ENCODE measurements around the gene BEND3.
A peak's percentile ranks its signal among the peaks of the same experiment; 100 is the strongest.
"Not testable (repeated sequence)": the region's sequence is repeated elsewhere in the genome, so short reads cannot be mapped to it uniquely, and the experiment has no call there.

BEND3 gene

GRCh38 chr6:107101686-107102413 is 13.5 kb downstream of the BEND3 start:
- H3K79me1 ChIP-seq (ENCODE audit: low read depth, low read length): no peaks in the 10 kb centered on the region
- H3K23ac ChIP-seq (ENCODE audit: low read depth, low read length, poor library complexity): no peak overlapping the region
- no peak overlapping the region for H3K4ac ChIP-seq (ENCODE audit: low read length)
- H3K36me3 ChIP-seq (replicated peaks in 1 of 2; ENCODE audit: control insufficient read depth in 2 of 2, insufficient read depth in 2 of 2, low read length in 2 of 2): peaks cover 3 to 26% of the 10 kb centered on the region in 2 donors
- no peak overlapping the region for H3K27ac ChIP-seq (replicated peaks; ENCODE audit: low read length)
- no peak overlapping the region for H2BK15ac ChIP-seq (ENCODE audit: low read length)
- H3K27me3 ChIP-seq (ENCODE audit: control insufficient read depth in 3 of 3, insufficient read depth in 3 of 3, low read depth in 1 of 3, low read length in 3 of 3): no peaks in the 10 kb centered on the region
- H3K4me2 ChIP-seq (ENCODE audit: insufficient read depth, low read length, poor library complexity, severe bottlenecking): no peak overlapping the region
- WGBS, 2 donors (ENCODE audit: extremely low coverage in 2 of 2, insufficient read length in 2 of 2, insufficient replicate concordance in 1 of 2): no CpG with 5 or more reads among the region's 9 CpGs
- no peak overlapping the region for H4K8ac ChIP-seq (ENCODE audit: low read depth, low read length)
- H3K14ac ChIP-seq (ENCODE audit: low read length): no peak overlapping the region
- DNase-seq (ENCODE audit: low spot score): no peak
- no peak overlapping the region for H3K9ac ChIP-seq (ENCODE audit: low read depth, low read length, poor library complexity)
- H3K18ac ChIP-seq (ENCODE audit: low read length): peak overlapping the region; percentile 41
- H3K4me1 ChIP-seq (ENCODE audit: control insufficient read depth in 2 of 2, insufficient read depth in 1 of 2, low read depth in 1 of 2, low read length in 2 of 2): peaks cover 18 to 27% of the 10 kb centered on the region in 2 donors
- H3K4me3 ChIP-seq (ENCODE audit: low read length in 2 of 2): no peak overlapping the region
- H2BK12ac ChIP-seq (ENCODE audit: low read length): no peak overlapping the region
- no peaks in the 10 kb centered on the region for H3K9me3 ChIP-seq (replicated peaks in 1 of 2; ENCODE audit: control insufficient read depth in 2 of 2, insufficient read depth in 1 of 2, low read depth in 1 of 2, low read length in 2 of 2)
- no peak overlapping the region for H4K91ac ChIP-seq (ENCODE audit: low read depth, low read length, poor library complexity)
- no peak overlapping the region for H2BK5ac ChIP-seq (ENCODE audit: low read length)
- H2AK5ac ChIP-seq (ENCODE audit: low read depth, low read length): no peak overlapping the region
- H2AFZ ChIP-seq (ENCODE audit: low read length): no peak overlapping the region
- H2BK120ac ChIP-seq (ENCODE audit: low read depth, low read length): no peak overlapping the region

DNA sequence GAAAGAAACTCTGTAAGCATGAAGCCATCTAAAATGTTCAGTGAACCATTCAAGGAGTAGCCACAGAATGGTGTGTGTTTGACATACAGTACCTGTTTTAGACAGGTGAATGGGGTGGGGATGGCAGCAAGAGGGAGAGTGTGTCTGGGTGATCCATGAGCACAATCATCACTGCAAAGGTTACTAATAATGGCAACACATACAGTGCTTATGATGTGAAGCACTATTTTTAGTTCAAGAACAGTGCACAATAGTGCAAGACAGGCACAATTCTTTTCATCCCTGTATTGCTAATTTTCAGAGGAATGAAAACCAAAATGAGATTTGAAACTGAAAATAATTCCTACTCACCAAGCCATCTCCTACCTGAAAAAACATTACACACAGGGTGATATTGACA is 14.1 kb downstream of the BEND3 start:
- no peak overlapping the region for H3K18ac ChIP-seq (ENCODE audit: low read length)
- no peak overlapping the region for H3K27ac ChIP-seq (replicated peaks; ENCODE audit: low read length)
- H2BK15ac ChIP-seq (ENCODE audit: low read length): no peak overlapping the region
- no peaks in the 10 kb centered on the region for H3K79me1 ChIP-seq (ENCODE audit: low read depth, low read length)
- H2BK12ac ChIP-seq (ENCODE audit: low read length): no peak overlapping the region
- no peak overlapping the region for H4K91ac ChIP-seq (ENCODE audit: low read depth, low read length, poor library complexity)
- peaks cover 3 to 33% of the 10 kb centered on the region in 2 donors for H3K36me3 ChIP-seq (replicated peaks in 1 of 2; ENCODE audit: control insufficient read depth in 2 of 2, insufficient read depth in 2 of 2, low read length in 2 of 2)
- no peak overlapping the region for H2BK5ac ChIP-seq (ENCODE audit: low read length)
- no peak overlapping the region for H3K14ac ChIP-seq (ENCODE audit: low read length)
- no peak overlapping the region for H3K4ac ChIP-seq (ENCODE audit: low read length)
- no peak overlapping the region for H2AFZ ChIP-seq (ENCODE audit: low read length)
- H3K4me3 ChIP-seq (ENCODE audit: low read length in 2 of 2): no peak overlapping the region
- no peaks in the 10 kb centered on the region for H3K27me3 ChIP-seq (ENCODE audit: control insufficient read depth in 3 of 3, insufficient read depth in 3 of 3, low read depth in 1 of 3, low read length in 3 of 3)
- H3K4me1 ChIP-seq (ENCODE audit: control insufficient read depth in 2 of 2, insufficient read depth in 1 of 2, low read depth in 1 of 2, low read length in 2 of 2): peaks cover 15 to 26% of the 10 kb centered on the region in 2 donors
- H4K8ac ChIP-seq (ENCODE audit: low read depth, low read length): no peak overlapping the region
- no peak overlapping the region for H3K4me2 ChIP-seq (ENCODE audit: insufficient read depth, low read length, poor library complexity, severe bottlenecking)
- H3K9ac ChIP-seq (ENCODE audit: low read depth, low read length, poor library complexity): no peak overlapping the region
- no peak overlapping the region for H2AK5ac ChIP-seq (ENCODE audit: low read depth, low read length)
- H3K9me3 ChIP-seq (replicated peaks in 1 of 2; ENCODE audit: control insufficient read depth in 2 of 2, insufficient read depth in 1 of 2, low read depth in 1 of 2, low read length in 2 of 2): no peaks in the 10 kb centered on the region
- H3K23ac ChIP-seq (ENCODE audit: low read depth, low read length, poor library complexity): no peak overlapping the region
- no peak for DNase-seq (ENCODE audit: low spot score)
- H2BK120ac ChIP-seq (ENCODE audit: low read depth, low read length): no peak overlapping the region

DNA sequence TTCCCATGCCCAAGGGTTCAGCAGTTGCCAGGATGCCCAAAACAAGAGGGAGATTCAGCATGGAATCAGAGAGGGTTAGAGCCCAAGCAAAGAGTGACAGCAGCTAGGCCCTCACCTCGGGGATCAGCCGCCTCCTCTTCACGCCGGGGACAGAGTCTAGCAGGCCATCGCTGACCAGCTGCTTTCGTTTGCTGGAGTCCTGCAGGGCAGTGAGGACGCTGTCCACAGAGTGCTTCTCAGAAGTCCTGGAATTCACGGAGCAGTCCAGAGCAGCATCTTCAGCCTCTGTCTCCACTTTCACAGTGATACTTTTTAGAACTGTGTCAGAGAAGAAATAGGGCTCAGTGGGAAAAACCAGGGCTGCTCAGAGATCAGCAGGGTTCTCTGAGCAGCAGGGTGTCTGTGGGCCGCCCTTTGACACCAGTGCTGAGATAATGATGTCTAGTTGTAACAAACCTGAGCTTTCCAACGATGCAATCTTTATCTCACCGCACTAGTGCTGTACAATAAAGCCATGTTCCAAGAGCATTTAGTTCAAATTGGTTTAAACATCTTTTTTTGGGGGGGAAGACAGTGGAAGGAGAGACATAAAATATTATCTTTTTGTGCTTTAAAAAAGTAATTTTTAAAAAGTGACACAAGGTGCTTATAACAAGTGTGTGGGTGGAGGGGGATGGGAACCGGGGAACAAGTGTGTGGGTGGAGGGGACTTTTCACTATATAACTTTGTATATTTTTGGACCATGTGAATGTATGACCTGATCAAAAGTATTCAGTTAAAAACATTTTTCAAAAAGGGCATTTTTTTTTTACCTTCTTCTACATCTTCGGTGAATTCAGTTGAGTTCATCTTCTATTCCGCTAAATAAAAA is 16.6 kb downstream of the BEND3 start:
- Histone ChIP-seq H3K4me3 (ENCODE audit: low read length in 2 of 2) (no peak overlapping the region), H2BK120ac (ENCODE audit: low read depth, low read length) (no peak overlapping the region), H3K14ac (ENCODE audit: low read length) (no peak overlapping the region), H4K8ac (ENCODE audit: low read depth, low read length) (no peak overlapping the region), H2BK5ac (ENCODE audit: low read length) (no peak overlapping the region), H2AK5ac (ENCODE audit: low read depth, low read length) (no peak overlapping the region), H3K23ac (ENCODE audit: low read depth, low read length, poor library complexity) (no peak overlapping the region), H2AFZ (ENCODE audit: low read length) (no peak overlapping the region), H2BK15ac (ENCODE audit: low read length) (no peak overlapping the region), H3K79me1 (ENCODE audit: low read depth, low read length) (no peaks in the 10 kb centered on the region), H3K36me3 (replicated peaks in 1 of 2; ENCODE audit: control insufficient read depth in 2 of 2, insufficient read depth in 2 of 2, low read length in 2 of 2) (peaks cover 3 to 53% of the 10 kb centered on the region in 2 donors), H4K91ac (ENCODE audit: low read depth, low read length, poor library complexity) (no peak overlapping the region), H3K4ac (ENCODE audit: low read length) (no peak overlapping the region), H3K9me3 (replicated peaks in 1 of 2; ENCODE audit: control insufficient read depth in 2 of 2, insufficient read depth in 1 of 2, low read depth in 1 of 2, low read length in 2 of 2) (no peaks in the 10 kb centered on the region), H3K18ac (ENCODE audit: low read length) (peak overlapping the region; percentile 81), H3K4me1 (ENCODE audit: control insufficient read depth in 2 of 2, insufficient read depth in 1 of 2, low read depth in 1 of 2, low read length in 2 of 2) (peaks cover 6 to 18% of the 10 kb centered on the region in 2 donors), H3K4me2 (ENCODE audit: insufficient read depth, low read length, poor library complexity, severe bottlenecking) (no peak overlapping the region), H3K27ac (replicated peaks; ENCODE audit: low read length) (no peak overlapping the region), H3K27me3 (ENCODE audit: control insufficient read depth in 3 of 3, insufficient read depth in 3 of 3, low read depth in 1 of 3, low read length in 3 of 3) (no peaks in the 10 kb centered on the region), H3K9ac (ENCODE audit: low read depth, low read length, poor library complexity) (peak overlapping the region; percentile 57), H2BK12ac (ENCODE audit: low read length) (no peak overlapping the region)
- no CpG with 5 or more reads among the region's 14 CpGs for WGBS, 2 donors (ENCODE audit: extremely low coverage in 2 of 2, insufficient read length in 2 of 2, insufficient replicate concordance in 1 of 2)
- no peak for DNase-seq (ENCODE audit: low spot score)

GRCh38 chr6:107084459-107084858 is 30.9 kb downstream of the BEND3 start:
- not testable (repeated sequence) for H2BK5ac ChIP-seq (ENCODE audit: low read length); H2BK12ac ChIP-seq (ENCODE audit: low read length); H2BK15ac ChIP-seq (ENCODE audit: low read length); H2AFZ ChIP-seq (ENCODE audit: low read length); H3K14ac ChIP-seq (ENCODE audit: low read length); H3K27ac ChIP-seq (replicated peaks; ENCODE audit: low read length); DNase-seq (ENCODE audit: low spot score); H2AK5ac ChIP-seq (ENCODE audit: low read depth, low read length); H3K9ac ChIP-seq (ENCODE audit: low read depth, low read length, poor library complexity); H4K91ac ChIP-seq (ENCODE audit: low read depth, low read length, poor library complexity); H3K4me2 ChIP-seq (ENCODE audit: insufficient read depth, low read length, poor library complexity, severe bottlenecking); H3K4me1 ChIP-seq (ENCODE audit: control insufficient read depth in 2 of 2, insufficient read depth in 1 of 2, low read depth in 1 of 2, low read length in 2 of 2); H3K18ac ChIP-seq (ENCODE audit: low read length); H2BK120ac ChIP-seq (ENCODE audit: low read depth, low read length); H3K79me1 ChIP-seq (ENCODE audit: low read depth, low read length); H3K4me3 ChIP-seq (ENCODE audit: low read length in 2 of 2); H4K8ac ChIP-seq (ENCODE audit: low read depth, low read length); H3K4ac ChIP-seq (ENCODE audit: low read length); H3K23ac ChIP-seq (ENCODE audit: low read depth, low read length, poor library complexity); H3K27me3 ChIP-seq (ENCODE audit: control insufficient read depth in 3 of 3, insufficient read depth in 3 of 3, low read depth in 1 of 3, low read length in 3 of 3)
- Histone ChIP-seq H3K36me3 (replicated peaks in 1 of 2; ENCODE audit: control insufficient read depth in 2 of 2, insufficient read depth in 2 of 2, low read length in 2 of 2) (peaks cover 3 to 67% of the 10 kb centered on the region in 2 donors), H3K9me3 (replicated peaks in 1 of 2; ENCODE audit: control insufficient read depth in 2 of 2, insufficient read depth in 1 of 2, low read depth in 1 of 2, low read length in 2 of 2) (peaks cover 2 to 12% of the 10 kb centered on the region in 2 donors)
- WGBS, 2 donors (ENCODE audit: extremely low coverage in 2 of 2, insufficient read length in 2 of 2, insufficient replicate concordance in 1 of 2): no CpG with 5 or more reads among the region's 7 CpGs
